Thoracic aorta (tissue), 2 donors: ENCODE measurements around the gene GLMP. TPM values are rescaled to one million over a fixed set of nuclear protein-coding genes. Genes with fewer than 3 reads are reported as not detected.

ENCODE experiments used
- ATAC-seq: fragments of 150-250 bp; one replicate; pipeline ENCODE4 v1.8.0; 2017; ENCODE audit warnings: low read depth; ENCODE audit not compliant: insufficient number of reproducible peaks, low FRiP score
- DNase-seq: peaks from one replicate; pipeline ENCODE4 v3.0.0-alpha.2; 2020; ENCODE audit warnings: low spot score
- H3K27ac ChIP-seq, 2 donors: fragments of 200-600 bp; sonication (generic); 1 replicate in 1 of 2; 2 replicates in 1 of 2; pipeline ENCODE4 v1.5.1; 2016; ENCODE audit warnings: mild to moderate bottlenecking in 2 of 2, moderate library complexity in 2 of 2
- H3K27me3 ChIP-seq: fragments of 200-600 bp; sonication (generic); replicated peaks from 2 replicates; pipeline ENCODE4 v1.6.0; 2016; ENCODE audit warnings: mild to moderate bottlenecking; ENCODE audit not compliant: insufficient read depth
- H3K36me3 ChIP-seq: fragments of 200-600 bp; sonication (generic); one replicate; pipeline ENCODE4 v1.5.1; 2016
- H3K4me1 ChIP-seq, 2 donors: fragments of 200-600 bp; sonication (generic); 1 replicate in 1 of 2; 2 replicates in 1 of 2; pipeline versions ENCODE4 v1.5.1 to v1.6.0; 2016; ENCODE audit warnings: low read depth in 2 of 2, mild to moderate bottlenecking in 1 of 2; ENCODE audit not compliant: control insufficient read depth in 1 of 2
- H3K4me3 ChIP-seq: fragments of 200-600 bp; sonication (generic); 2 replicates; pipeline ENCODE4 v1.5.1; 2016; ENCODE audit warnings: mild to moderate bottlenecking
- H3K9me3 ChIP-seq: fragments of 200-600 bp; sonication (generic); 2 replicates; pipeline ENCODE4 v1.5.1; 2016
- CTCF ChIP-seq: fragments of 200-600 bp; sonication (generic); IDR thresholded peaks from one replicate; pipeline ENCODE4 v1.5.1; 2019; ENCODE audit warnings: antibody characterized with exemption
- total RNA-seq, 2 donors: library from RNA; depleted of rRNA; stranded (reverse); fragments of >200 nt; gene quantifications; one replicate each; pipeline versions ENCODE4 v1.1.0 to v1.2.3, GENCODE V29; 2016

The GLMP gene
- total RNA-seq, 2 donors from 2014 or later, result 27.7 to 60.1 TPM

DNA sequence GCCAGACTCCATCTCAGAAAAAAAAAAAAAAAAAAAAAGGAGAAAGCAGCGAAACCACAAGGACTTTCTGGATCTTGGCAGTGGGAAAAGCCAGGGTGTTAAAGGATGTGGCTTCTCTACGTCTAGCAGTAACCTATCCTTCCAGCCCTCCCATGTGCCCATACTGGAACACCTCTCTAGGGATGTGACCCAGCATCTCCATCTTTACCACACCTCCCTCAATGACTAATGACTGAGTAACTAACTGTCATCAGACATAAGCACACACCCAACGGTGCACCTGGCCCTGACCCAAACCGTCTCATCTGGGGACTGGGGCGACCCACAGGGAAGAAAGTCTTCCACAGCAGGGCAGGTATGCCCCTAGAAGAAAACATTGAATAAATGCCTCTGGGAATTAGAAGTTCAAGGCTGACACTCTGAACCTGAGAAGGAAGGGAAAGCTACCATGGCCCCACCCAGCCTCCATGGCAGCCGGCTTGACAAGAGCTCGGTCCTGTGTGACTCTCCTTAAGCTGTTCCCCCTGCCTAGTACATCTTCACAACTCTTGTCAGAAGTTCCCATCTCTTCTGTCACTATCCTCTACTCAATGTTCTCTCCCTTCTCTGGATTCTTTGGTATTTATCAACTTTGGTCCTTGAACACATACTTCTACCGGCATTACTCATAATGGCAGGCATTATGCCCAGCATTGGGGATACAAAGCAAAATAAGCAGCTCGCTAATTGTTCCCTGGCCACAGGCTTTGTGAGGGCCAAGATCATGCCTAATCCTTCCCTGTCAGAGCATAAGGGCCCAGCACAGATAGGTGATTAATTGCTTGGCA is 32.8 kb downstream of the GLMP start:
- Histone ChIP-seq H3K4me1 (no peaks in the 10 kb centered on the region), H3K27ac (no peak overlapping the region), H3K27me3 (no peaks in the 10 kb centered on the region), H3K9me3 (no peaks in the 10 kb centered on the region), H3K4me3 (no peak overlapping the region), H3K36me3 (peaks cover 88% of the 10 kb centered on the region)
- no peak for TF ChIP-seq CTCF
- DNase-seq, result no peak
- ATAC-seq, result no peak

GRCh38 chr1:156260896-156261295 is 34.6 kb downstream of the GLMP start:
- no peak overlapping the region for H3K27ac ChIP-seq
- peaks cover 78% of the 10 kb centered on the region for H3K36me3 ChIP-seq
- DNase-seq, result no peak
- no peak for ATAC-seq
- H3K9me3 ChIP-seq, result no peaks in the 10 kb centered on the region
- no peaks in the 10 kb centered on the region for H3K27me3 ChIP-seq
- H3K4me1 ChIP-seq, result no peaks in the 10 kb centered on the region
- no peak for TF ChIP-seq CTCF
- no peak overlapping the region for H3K4me3 ChIP-seq

- no peak overlapping the region for H3K27ac ChIP-seq
- H3K4me1 ChIP-seq, result no peaks in the 10 kb centered on the region
- no peak for DNase-seq
- TF ChIP-seq CTCF, result no peak
- H3K4me3 ChIP-seq, result no peak overlapping the region
- H3K36me3 ChIP-seq, result peaks cover 68% of the 10 kb centered on the region
- H3K9me3 ChIP-seq, result no peaks in the 10 kb centered on the region
- ATAC-seq, result no peak
- H3K27me3 ChIP-seq, result no peaks in the 10 kb centered on the region
These were observed 35.7 kb downstream of the GLMP start for GRCh38 chr1:156259805-156260204.

GRCh38 chr1:156258859-156259258 is 36.6 kb downstream of the GLMP start:
- DNase-seq (no peak), ATAC-seq (no peak)
- Histone ChIP-seq H3K27ac (no peak overlapping the region), H3K9me3 (no peaks in the 10 kb centered on the region), H3K36me3 (peaks cover 75% of the 10 kb centered on the region), H3K4me1 (no peaks in the 10 kb centered on the region), H3K4me3 (no peak overlapping the region), H3K27me3 (no peaks in the 10 kb centered on the region)
- TF ChIP-seq CTCF, result no peak

DNA sequence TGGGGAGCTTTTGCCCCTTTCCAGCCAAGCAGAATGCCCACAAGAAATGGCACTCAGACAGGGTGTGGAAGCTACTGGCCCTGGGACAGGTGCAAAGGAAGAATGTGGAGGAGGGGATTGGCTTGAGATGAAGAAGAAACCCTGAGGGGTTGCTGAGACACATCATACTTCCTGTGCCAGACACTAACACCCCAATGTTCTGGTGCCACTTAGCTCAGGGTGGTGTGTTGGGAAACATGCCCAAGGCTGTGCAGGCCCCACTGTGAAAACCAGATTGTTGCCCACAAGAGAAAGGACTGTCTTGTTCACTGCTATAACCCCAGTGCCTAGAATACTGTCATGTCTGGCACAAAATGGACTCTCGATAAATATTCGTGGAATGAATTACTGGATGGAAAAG is 37.8 kb downstream of the GLMP start:
- H3K27me3 ChIP-seq, result no peaks in the 10 kb centered on the region
- DNase-seq (no peak), ATAC-seq (no peak)
- no peak for TF ChIP-seq CTCF
- H3K9me3 ChIP-seq, result no peaks in the 10 kb centered on the region
- no peak overlapping the region for H3K27ac ChIP-seq
- no peak overlapping the region for H3K4me3 ChIP-seq
- H3K4me1 ChIP-seq, result no peaks in the 10 kb centered on the region
- H3K36me3 ChIP-seq, result peaks cover 75% of the 10 kb centered on the region
